Epithelial cell of esophagus (primary cell): Measurements from ENCODE around the gene CCDC91.
A peak's percentile ranks its signal among the peaks of the same experiment; 100 is the strongest.

Source experiments
- DNase-seq: peaks from one replicate; pipeline ENCODE4 v3.0.0; 2010; ENCODE audit warnings: low read depth
- H3K4me3 ChIP-seq: 2 replicates; pipeline ENCODE4 v1.5.1; 2011; ENCODE audit warnings: mild to moderate bottlenecking, low read length, control low read depth
- TF ChIP-seq, protein P1 (sequence below): IDR thresholded peaks from 2 replicates; pipeline ENCODE4 v1.5.1; 2011; ENCODE audit warnings: low read depth, mild to moderate bottlenecking, low read length, control low read depth, inconsistent platforms; ENCODE audit not compliant: insufficient read depth; ENCODE audit errors: missing control alignments

The CCDC91 gene, protein sequence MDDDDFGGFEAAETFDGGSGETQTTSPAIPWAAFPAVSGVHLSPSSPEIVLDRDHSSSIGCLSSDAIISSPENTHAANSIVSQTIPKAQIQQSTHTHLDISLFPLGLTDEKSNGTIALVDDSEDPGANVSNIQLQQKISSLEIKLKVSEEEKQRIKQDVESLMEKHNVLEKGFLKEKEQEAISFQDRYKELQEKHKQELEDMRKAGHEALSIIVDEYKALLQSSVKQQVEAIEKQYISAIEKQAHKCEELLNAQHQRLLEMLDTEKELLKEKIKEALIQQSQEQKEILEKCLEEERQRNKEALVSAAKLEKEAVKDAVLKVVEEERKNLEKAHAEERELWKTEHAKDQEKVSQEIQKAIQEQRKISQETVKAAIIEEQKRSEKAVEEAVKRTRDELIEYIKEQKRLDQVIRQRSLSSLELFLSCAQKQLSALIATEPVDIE

DNA sequence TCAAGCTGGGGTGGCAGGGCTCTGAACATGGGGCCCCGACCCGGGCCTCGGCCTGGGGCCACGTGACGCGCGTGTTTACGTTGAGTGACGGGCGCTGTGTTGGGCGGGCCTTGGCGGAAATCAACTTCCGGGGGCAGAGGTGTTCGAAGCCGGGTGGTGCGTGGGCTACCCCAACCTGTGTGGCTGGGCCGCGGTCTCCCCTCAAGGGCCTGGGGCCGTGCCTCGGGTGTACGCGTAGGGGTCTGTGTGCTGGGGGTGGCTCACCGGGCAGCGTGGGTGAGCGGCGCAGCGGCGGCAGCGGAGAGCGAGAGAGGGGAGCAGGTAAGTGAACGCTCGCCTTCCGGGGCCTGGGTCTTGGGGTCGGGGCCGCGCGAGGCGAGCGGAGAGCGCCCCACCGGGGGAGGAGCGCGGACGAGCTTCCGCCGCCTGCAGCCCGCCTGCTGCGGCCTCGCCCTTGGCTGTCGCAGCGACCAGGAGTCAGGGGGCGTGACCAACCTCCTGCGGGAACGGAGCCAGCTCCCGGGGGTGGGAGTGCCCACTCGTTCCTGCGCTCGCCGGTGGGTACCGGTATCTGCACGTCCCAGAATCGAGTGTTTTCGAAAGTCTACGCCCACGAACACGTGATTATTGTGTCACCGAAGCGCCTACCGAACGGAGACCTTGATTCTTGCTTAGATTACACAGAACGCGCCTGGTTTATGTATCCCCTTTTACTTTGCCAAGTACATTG, at the start of gene CCDC91:
Gene CCDC91, plus strand, starts transcription at position 136 of the 730 bp plus-strand sequence. CDS start 66,760 bp downstream, outside the sequence.
- peak within 1 kb of the TSS; percentile 72 for H3K4me3 ChIP-seq
- peak; percentile 86 for DNase-seq
- TF ChIP-seq, protein P1, sequence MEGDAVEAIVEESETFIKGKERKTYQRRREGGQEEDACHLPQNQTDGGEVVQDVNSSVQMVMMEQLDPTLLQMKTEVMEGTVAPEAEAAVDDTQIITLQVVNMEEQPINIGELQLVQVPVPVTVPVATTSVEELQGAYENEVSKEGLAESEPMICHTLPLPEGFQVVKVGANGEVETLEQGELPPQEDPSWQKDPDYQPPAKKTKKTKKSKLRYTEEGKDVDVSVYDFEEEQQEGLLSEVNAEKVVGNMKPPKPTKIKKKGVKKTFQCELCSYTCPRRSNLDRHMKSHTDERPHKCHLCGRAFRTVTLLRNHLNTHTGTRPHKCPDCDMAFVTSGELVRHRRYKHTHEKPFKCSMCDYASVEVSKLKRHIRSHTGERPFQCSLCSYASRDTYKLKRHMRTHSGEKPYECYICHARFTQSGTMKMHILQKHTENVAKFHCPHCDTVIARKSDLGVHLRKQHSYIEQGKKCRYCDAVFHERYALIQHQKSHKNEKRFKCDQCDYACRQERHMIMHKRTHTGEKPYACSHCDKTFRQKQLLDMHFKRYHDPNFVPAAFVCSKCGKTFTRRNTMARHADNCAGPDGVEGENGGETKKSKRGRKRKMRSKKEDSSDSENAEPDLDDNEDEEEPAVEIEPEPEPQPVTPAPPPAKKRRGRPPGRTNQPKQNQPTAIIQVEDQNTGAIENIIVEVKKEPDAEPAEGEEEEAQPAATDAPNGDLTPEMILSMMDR = no peak

DNA sequence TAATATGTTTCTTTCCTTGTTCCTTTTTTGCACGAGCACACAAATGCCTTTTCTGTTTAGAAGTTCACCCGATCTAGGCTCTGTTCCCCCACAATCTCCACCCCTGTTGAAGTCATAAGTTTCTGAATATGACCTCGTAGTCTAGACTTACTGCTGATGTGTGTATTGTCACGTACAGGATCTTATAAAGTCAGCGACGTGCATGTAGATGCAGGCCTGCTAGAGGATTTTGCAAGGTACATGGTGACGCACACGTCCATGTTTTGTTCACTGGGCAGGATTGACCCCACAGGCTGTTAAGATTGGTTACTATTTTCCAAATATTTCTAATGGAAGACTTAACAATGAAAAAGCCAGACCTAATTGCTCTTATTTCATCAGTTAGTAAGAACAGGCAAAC, 46.2 kb upstream of the CCDC91 start:
- peak; percentile 99 for DNase-seq
- H3K4me3 ChIP-seq = no peak overlapping the region
- TF ChIP-seq, protein P1 = no peak

DNA sequence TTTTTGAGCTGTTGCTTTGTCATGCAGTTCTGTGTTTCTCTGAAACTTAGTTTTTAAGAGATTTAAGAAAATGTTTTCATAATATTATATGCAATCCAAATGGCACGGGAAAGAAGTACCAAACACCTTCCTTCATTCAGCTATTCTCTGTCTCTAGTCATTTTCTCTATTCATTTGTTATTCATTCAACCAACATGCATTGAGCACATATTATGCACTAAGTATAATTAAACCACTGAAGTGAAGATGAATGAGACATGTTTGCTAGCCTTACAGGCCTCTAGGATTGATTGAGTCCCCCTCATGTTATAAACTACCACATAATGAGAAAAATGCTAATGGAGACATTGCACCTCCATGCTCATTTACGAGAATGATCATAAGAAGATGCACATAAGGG, 45.7 kb upstream of the CCDC91 start:
- no peak overlapping the region for H3K4me3 ChIP-seq
- TF ChIP-seq, protein P1 = no peak

DNA sequence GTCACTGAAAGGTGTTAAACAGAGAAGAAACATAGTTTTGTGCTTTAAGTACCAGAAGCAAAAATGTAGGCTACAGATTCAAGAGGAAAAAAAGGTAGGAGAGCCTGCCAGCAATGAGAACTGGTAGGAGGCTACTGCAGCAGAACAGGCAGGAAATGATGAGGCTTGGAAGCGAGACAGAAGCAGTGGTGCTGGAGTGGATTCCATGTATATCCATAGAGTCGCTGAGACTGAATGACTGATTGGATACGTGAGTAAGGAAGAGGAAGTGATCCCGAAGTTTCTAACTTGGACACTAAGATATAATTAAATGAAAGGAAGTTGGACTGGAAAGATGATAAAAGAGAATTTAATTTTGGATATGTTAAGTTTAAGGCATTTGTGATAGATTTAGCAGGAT, 45.0 kb upstream of the CCDC91 start:
- TF ChIP-seq, protein P1 = no peak
- no peak for DNase-seq
- H3K4me3 ChIP-seq = no peak overlapping the region

More for the DNA sequence above, 45.7 kb upstream of the CCDC91 start:
- DNase-seq = no peak

DNA sequence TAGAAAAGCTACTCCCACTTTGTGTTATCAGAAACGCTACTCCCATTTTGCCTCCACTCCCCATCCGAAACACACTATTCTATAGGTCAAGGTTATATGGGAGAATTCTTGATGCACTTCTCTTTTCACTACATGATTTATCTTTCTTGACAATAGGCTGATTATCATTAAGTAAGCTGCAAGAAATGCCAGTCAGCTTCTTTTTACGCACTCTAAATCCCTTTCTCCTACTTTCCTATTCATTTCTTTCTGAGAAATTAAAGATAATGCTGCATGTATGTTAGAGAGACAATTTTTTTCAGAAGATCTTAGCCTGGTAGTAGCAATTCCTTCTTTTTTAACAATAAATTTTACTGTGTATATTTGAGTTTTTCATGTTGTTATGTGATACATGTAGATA, 41.0 kb upstream of the CCDC91 start:
- no peak overlapping the region for H3K4me3 ChIP-seq
- DNase-seq = no peak
- TF ChIP-seq, protein P1 = no peak

DNA sequence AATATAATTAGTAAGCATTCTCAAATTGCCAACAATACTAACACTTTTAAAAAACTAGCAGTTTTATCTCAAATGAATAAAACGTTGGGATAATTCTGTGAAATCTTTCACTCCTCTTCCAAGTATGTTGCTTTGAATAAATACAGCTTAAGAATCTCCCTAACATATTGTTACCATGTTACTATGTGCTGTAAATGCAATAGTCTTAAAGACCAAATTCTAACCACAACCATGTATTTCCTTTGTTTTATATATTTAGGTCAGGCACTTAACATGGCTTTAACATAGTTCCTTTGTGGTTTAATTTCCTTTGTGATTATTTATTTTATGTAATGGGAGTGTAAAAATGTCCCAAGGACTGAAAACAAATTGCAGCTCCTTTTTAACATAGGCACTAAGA, 33.9 kb upstream of the CCDC91 start:
- no peak for DNase-seq
- TF ChIP-seq, protein P1 = no peak
- no peak overlapping the region for H3K4me3 ChIP-seq
